ENCODE results near the gene KIF1B.
"Not testable (repeated sequence)": the region's sequence is repeated elsewhere in the genome, so short reads cannot be mapped to it uniquely, and the experiment has no call there.

Gene KIF1B

DNA sequence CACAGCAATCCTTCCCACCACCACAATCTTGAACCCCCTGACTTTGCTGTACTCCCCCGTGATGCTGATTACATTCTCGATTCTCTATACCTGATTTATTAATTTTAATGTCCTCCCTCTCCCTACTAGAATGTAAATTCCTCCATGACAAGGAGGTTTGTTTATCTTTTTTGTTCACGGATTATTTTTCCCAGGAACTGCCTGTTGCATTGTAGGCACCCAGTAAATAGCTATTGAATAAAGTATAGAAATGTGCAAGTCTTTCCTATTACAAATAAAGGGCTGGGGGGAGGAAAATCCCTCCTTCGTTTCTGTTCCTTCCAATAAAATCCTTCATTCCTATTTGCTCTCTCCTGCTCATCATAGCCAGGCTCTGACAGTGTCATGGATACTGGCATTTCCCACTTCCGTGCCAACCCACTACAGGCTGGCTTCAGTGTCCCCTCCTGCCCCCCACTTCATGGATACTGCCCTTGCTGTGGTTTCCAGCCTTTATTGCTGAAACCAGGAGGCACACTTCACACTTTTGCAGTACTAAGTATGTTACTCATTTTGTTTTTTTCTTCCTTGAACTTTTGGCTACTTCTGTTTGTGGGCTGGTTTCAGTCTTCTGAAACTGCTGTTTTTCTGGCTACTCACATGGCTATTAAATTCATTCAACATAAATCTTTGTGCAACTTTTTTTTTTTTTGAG lies 7.5 kb downstream of the KIF1B start:
- H3K79me2 ChIP-seq (ENCODE audit: insufficient read depth, low read length): peaks cover 3% of the 10 kb centered on the region; the same call in 1 of the 2 replicates
- no peaks in the 10 kb centered on the region for H3K4me1 ChIP-seq (ENCODE audit: insufficient read depth, low read length)
- H4K20me1 ChIP-seq (ENCODE audit: insufficient read depth, low read length): peaks cover 4% of the 10 kb centered on the region; the same call in 1 of the 2 replicates
- DNase-seq (no peak), ATAC-seq (ENCODE audit: insufficient read depth, low read depth) (no peak)
- H2AFZ ChIP-seq (ENCODE audit: low read depth, low read length): no peak overlapping the region
- no peaks in the 10 kb centered on the region for H3K9me3 ChIP-seq (ENCODE audit: insufficient read depth, low read length, severe bottlenecking)
- H3K9ac ChIP-seq (ENCODE audit: low read depth, low read length): no peak overlapping the region
- TF ChIP-seq, protein P1, sequence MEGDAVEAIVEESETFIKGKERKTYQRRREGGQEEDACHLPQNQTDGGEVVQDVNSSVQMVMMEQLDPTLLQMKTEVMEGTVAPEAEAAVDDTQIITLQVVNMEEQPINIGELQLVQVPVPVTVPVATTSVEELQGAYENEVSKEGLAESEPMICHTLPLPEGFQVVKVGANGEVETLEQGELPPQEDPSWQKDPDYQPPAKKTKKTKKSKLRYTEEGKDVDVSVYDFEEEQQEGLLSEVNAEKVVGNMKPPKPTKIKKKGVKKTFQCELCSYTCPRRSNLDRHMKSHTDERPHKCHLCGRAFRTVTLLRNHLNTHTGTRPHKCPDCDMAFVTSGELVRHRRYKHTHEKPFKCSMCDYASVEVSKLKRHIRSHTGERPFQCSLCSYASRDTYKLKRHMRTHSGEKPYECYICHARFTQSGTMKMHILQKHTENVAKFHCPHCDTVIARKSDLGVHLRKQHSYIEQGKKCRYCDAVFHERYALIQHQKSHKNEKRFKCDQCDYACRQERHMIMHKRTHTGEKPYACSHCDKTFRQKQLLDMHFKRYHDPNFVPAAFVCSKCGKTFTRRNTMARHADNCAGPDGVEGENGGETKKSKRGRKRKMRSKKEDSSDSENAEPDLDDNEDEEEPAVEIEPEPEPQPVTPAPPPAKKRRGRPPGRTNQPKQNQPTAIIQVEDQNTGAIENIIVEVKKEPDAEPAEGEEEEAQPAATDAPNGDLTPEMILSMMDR (IDR thresholded peaks at IDR 0.05; ENCODE audit: borderline replicate concordance, extremely low read depth, low read length, poor library complexity, severe bottlenecking): no peak
- H3K36me3 ChIP-seq (ENCODE audit: insufficient read depth, low read length): no peaks in the 10 kb centered on the region
- H3K4me3 ChIP-seq (ENCODE audit: low read depth in 1 of 2, low read length in 2 of 2): no peak overlapping the region
- H3K27ac ChIP-seq (ENCODE audit: low read length): no peak overlapping the region
- no peaks in the 10 kb centered on the region for H3K27me3 ChIP-seq (ENCODE audit: insufficient read depth, low read length, poor library complexity)
- no peak overlapping the region for H3K4me2 ChIP-seq (ENCODE audit: insufficient read depth, low read length)

DNA sequence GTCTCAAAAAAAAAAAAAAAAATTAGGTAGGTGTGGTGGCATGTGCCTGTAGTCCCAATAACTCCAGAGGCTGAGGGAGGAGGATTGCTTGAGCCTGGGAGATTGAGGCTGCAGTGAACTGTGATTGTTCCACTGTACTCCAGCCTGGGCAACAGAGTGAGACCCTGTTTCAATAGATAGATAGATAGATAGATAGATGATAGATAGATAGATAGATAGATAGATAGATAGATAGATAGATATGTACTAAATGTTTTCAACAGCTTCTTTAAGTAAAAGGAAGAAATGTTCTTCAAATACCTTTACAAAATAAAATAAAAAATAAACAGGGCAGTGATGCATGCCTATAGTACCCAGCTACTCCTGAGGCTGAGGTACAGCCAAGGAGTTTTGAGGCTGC lies 9.8 kb downstream of the KIF1B start:
- H3K4me2 ChIP-seq (ENCODE audit: insufficient read depth, low read length): no peak overlapping the region
- H3K79me2 ChIP-seq (ENCODE audit: insufficient read depth, low read length): peaks cover 7% of the 10 kb centered on the region
- H3K36me3 ChIP-seq (ENCODE audit: insufficient read depth, low read length): no peaks in the 10 kb centered on the region
- DNase-seq (no peak), ATAC-seq (ENCODE audit: insufficient read depth, low read depth) (no peak)
- no peaks in the 10 kb centered on the region for H3K27me3 ChIP-seq (ENCODE audit: insufficient read depth, low read length, poor library complexity)
- no peak overlapping the region for H2AFZ ChIP-seq (ENCODE audit: low read depth, low read length)
- no peak for TF ChIP-seq EZH2 (IDR thresholded peaks at IDR 0.05; ENCODE audit: borderline replicate concordance, low read depth, low read length, severe bottlenecking)
- TF ChIP-seq, protein P1 (IDR thresholded peaks at IDR 0.05; ENCODE audit: borderline replicate concordance, extremely low read depth, low read length, poor library complexity, severe bottlenecking): no peak
- no peak overlapping the region for H3K4me3 ChIP-seq (ENCODE audit: low read depth in 1 of 2, low read length in 2 of 2)
- H3K27ac ChIP-seq (ENCODE audit: low read length): no peak overlapping the region
- no peaks in the 10 kb centered on the region for H3K9me3 ChIP-seq (ENCODE audit: insufficient read depth, low read length, severe bottlenecking)
- peaks cover 4% of the 10 kb centered on the region; the same call in 1 of the 2 replicates for H4K20me1 ChIP-seq (ENCODE audit: insufficient read depth, low read length)
- H3K9ac ChIP-seq (ENCODE audit: low read depth, low read length): no peak overlapping the region
- H3K4me1 ChIP-seq (ENCODE audit: insufficient read depth, low read length): no peaks in the 10 kb centered on the region

DNA sequence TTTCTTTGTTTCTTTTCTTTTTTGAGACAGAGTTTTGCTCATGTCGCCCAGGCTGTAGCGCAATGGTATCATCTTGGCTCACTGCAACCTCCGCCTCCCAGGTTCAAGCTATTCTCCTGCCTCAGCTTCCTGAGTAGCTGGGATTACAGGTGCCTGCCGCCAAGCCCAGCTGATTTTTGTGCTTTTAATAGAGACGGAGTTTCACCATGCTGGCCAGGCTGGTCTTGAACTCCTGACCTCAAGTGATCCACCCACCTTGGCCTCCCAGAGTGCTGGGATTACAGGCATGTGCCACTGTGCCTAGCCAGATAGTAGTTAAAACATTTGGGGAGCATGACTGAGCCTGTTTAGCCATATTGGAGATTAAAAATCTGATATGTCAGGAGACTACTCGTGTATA lies 10.3 kb downstream of the KIF1B start:
- H3K27me3 ChIP-seq (ENCODE audit: insufficient read depth, low read length, poor library complexity); H3K9me3 ChIP-seq (ENCODE audit: insufficient read depth, low read length, severe bottlenecking); ATAC-seq (ENCODE audit: insufficient read depth, low read depth); H3K79me2 ChIP-seq (ENCODE audit: insufficient read depth, low read length); H3K4me2 ChIP-seq (ENCODE audit: insufficient read depth, low read length); H3K4me3 ChIP-seq (ENCODE audit: low read depth in 1 of 2, low read length in 2 of 2); DNase-seq; H2AFZ ChIP-seq (ENCODE audit: low read depth, low read length); H3K27ac ChIP-seq (ENCODE audit: low read length); H3K36me3 ChIP-seq (ENCODE audit: insufficient read depth, low read length); H3K9ac ChIP-seq (ENCODE audit: low read depth, low read length); H3K4me1 ChIP-seq (ENCODE audit: insufficient read depth, low read length); H4K20me1 ChIP-seq (ENCODE audit: insufficient read depth, low read length): not testable (repeated sequence)

DNA sequence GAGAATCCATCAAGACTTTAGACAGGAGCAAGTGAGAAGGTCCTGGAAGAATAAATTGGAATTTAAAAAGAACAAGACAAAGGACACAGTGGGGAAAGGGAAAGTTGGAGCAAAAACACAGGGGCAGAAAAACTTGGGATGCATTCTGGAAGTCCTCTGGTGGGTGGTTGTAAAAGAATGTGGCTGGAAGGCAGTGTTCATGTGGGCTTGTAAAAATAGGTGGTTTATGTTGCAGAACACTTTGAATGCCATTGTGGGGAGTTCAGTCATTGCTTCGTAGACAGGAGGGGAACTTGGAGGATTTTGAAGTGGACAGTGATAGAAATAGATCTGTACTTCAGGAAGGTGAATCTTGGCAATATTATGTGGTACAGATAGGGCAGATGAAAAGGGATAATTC lies 15.2 kb downstream of the KIF1B start:
- no peak overlapping the region for H3K4me2 ChIP-seq (ENCODE audit: insufficient read depth, low read length)
- H3K9ac ChIP-seq (ENCODE audit: low read depth, low read length): no peak overlapping the region
- ATAC-seq (ENCODE audit: insufficient read depth, low read depth): no peak
- H3K27ac ChIP-seq (ENCODE audit: low read length): no peak overlapping the region
- H3K4me3 ChIP-seq (ENCODE audit: low read depth in 1 of 2, low read length in 2 of 2): no peak overlapping the region
- no peak for TF ChIP-seq EZH2 (IDR thresholded peaks at IDR 0.05; ENCODE audit: borderline replicate concordance, low read depth, low read length, severe bottlenecking)
- TF ChIP-seq, protein P1 (IDR thresholded peaks at IDR 0.05; ENCODE audit: borderline replicate concordance, extremely low read depth, low read length, poor library complexity, severe bottlenecking): no peak
- no peaks in the 10 kb centered on the region for H3K4me1 ChIP-seq (ENCODE audit: insufficient read depth, low read length)
- no peaks in the 10 kb centered on the region for H3K9me3 ChIP-seq (ENCODE audit: insufficient read depth, low read length, severe bottlenecking)
- H2AFZ ChIP-seq (ENCODE audit: low read depth, low read length): no peak overlapping the region
- no peaks in the 10 kb centered on the region for H3K27me3 ChIP-seq (ENCODE audit: insufficient read depth, low read length, poor library complexity)
- no peak for DNase-seq
- H4K20me1 ChIP-seq (ENCODE audit: insufficient read depth, low read length): no peaks in the 10 kb centered on the region; the same call in 1 of the 2 replicates
- H3K79me2 ChIP-seq (ENCODE audit: insufficient read depth, low read length): peaks cover 5% of the 10 kb centered on the region; the same call in 1 of the 2 replicates
- no peaks in the 10 kb centered on the region for H3K36me3 ChIP-seq (ENCODE audit: insufficient read depth, low read length)
